ENCODE measurements around the gene HTRA2. TPM values are rescaled to one million over a fixed set of nuclear protein-coding genes. Genes with fewer than 3 reads are reported as not detected.

Gene HTRA2
- 10 to 100 TPM; 21.2 to 29.6 (median 24.9) TPM for total RNA-seq
- 10 to 100 TPM; 26.5 to 41.0 TPM for polyA plus RNA-seq
- long read RNA-seq, donor 1, transcript HTRA2-201 (8 exons, 2,370 nt), result major isoform, 39 of 51 reads
- long read RNA-seq, donor 1, partial matches to known transcripts, result 2 of 51 reads
- long read RNA-seq, donor 1, other reads (novel, unspliced or antisense), result 4 of 51 reads
- long read RNA-seq, donor 2, transcript HTRA2-201 (8 exons, 2,370 nt), result major isoform, 30 of 33 reads
- long read RNA-seq, donor 2, partial matches to known transcripts, result 1 of 33 reads
- long read RNA-seq, donor 2, other reads (novel, unspliced or antisense), result 2 of 33 reads
- long read RNA-seq, donor 3, transcript HTRA2-201 (8 exons, 2,370 nt), result major isoform, 42 of 54 reads
- long read RNA-seq, donor 3, partial matches to known transcripts, result 4 of 54 reads
- long read RNA-seq, donor 3, other reads (novel, unspliced or antisense), result 7 of 54 reads

GRCh38 chr2:74529357-74530238, at the start of gene HTRA2, which contains the start of gene AUP1:
Gene HTRA2 (plus strand): TSS chr2:74529933. CDS start chr2:74530007, 74 bp downstream.
Gene AUP1 (minus strand): TSS chr2:74529706. CDS start chr2:74529629, 77 bp downstream.
- Histone ChIP-seq H3K27me3 (no peaks in the 10 kb centered on the region), H3K4me3 (peak within 1 kb of the TSS; percentile 63 to 97 (median 88)), H3K36me3 (peaks cover 0 to 66% (median 34%) of the 10 kb centered on the region in 9 donors), H3K4me1 (peaks cover 12 to 35% (median 31%) of the 10 kb centered on the region in 9 donors), H3K27ac (peak within 1 kb of the TSS; percentile 72 to 95 (median 91)), H3K9me3 (no peaks in the 10 kb centered on the region)
- ATAC-seq, result peak; percentile 94 to 98 (median 96)
- peak; percentile 98 for DNase-seq
- intact Hi-C loops (cut with DNase I), result loop anchor here in 7 of 10 donors (1.0 to 5.0 kb wide), 7 partner anchors 22 to 58 kb away; partner anchors contain the start of genes TTC31 (in 5 of the 7), CCDC142 (in 2 of the 7), PCGF1 (in 2 of the 7) and DOK1 (in 1 of the 7)
- WGBS, 2 donors, result 0% methylated on average over 87 of the region's 87 CpGs
- TF ChIP-seq CTCF (IDR thresholded peaks at IDR 0.05), result no peak

DNA sequence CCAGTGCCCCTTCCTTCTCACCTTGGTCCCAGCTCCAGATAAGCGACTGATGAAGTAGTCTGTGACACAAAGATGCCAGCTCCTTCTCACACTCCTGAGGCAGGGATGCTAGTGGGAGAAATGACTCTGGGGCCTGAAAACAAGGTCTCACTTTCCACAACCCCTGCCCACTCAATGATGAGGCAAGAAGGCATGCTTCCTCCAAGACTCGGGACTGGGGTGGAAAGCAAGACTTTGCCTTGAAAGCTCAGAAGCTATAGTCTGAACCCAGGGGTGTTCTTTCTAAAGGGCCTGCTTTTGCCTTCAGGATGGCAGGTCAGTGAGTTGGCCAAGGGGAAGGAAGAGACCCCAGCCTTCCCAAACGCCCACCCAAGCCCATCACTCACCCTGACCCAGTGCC, 48.3 kb upstream of the HTRA2 start:
- no peaks in the 10 kb centered on the region for H3K27me3 ChIP-seq
- no peak for TF ChIP-seq CTCF (IDR thresholded peaks at IDR 0.05)
- no peak for DNase-seq
- H3K27ac ChIP-seq, result peak overlapping the region in 3 of 10 donors; percentile 90 to 92 (median 91)
- H3K36me3 ChIP-seq, result peaks cover 0 to 64% (median 3%) of the 10 kb centered on the region in 9 donors
- no peaks in the 10 kb centered on the region for H3K9me3 ChIP-seq
- peaks cover 10 to 46% (median 29%) of the 10 kb centered on the region in 9 donors for H3K4me1 ChIP-seq
- no peak for ATAC-seq
- WGBS, 2 donors, result 58 to 69% methylated on average over 3 of the region's 3 CpGs
- H3K4me3 ChIP-seq, result peak overlapping the region; percentile 74 to 97 (median 88)
- intact Hi-C loops (cut with DNase I), result loop anchor here in 5 of 10 donors (5.0 kb wide), 3 partner anchors 46 to 106 kb away; partner anchors contain the start of genes AUP1 (in 1 of the 5), DQX1 (in 1 of the 5) and HTRA2 (in 1 of the 5)

GRCh38 chr2:74481961-74482800, 47.6 kb upstream of the HTRA2 start:
- H3K27ac ChIP-seq, result peak overlapping the region; percentile 78 to 94 (median 90)
- peak; percentile 60 to 78 (median 71) for ATAC-seq
- 0 to 2% methylated on average over 80 of the region's 80 CpGs for WGBS, 2 donors
- no peaks in the 10 kb centered on the region for H3K9me3 ChIP-seq
- intact Hi-C loops (cut with DNase I), result loop anchor here in 8 of 10 donors (2.0 to 5.0 kb wide), 5 partner anchors 25 to 105 kb away; partner anchors contain the start of genes AUP1 (in 1 of the 8), DQX1 (in 1 of the 8), HTRA2 (in 1 of the 8) and PCGF1 (in 1 of the 8)
- peak overlapping the region; percentile 74 to 97 (median 88) for H3K4me3 ChIP-seq
- H3K36me3 ChIP-seq, result peaks cover 0 to 64% (median 3%) of the 10 kb centered on the region in 9 donors
- peak in 1 of 2 donors; percentile 69 for DNase-seq
- no peaks in the 10 kb centered on the region for H3K27me3 ChIP-seq
- TF ChIP-seq CTCF (IDR thresholded peaks at IDR 0.05), result no peak
- peaks cover 10 to 40% (median 29%) of the 10 kb centered on the region in 9 donors for H3K4me1 ChIP-seq
